HepG2 (cell line): ENCODE measurements around the gene MEX3A. TPM values are rescaled to one million over a fixed set of nuclear protein-coding genes. Genes with fewer than 3 reads are reported as not detected.
A peak's percentile ranks its signal among the peaks of the same experiment; 100 is the strongest.

Source experiments
- ATRX ChIP-seq: sonication (generic); formaldehyde crosslinking; IDR thresholded peaks from 2 replicates; pipeline ENCODE4 v1.4.0; 2020; ENCODE audit warnings: missing genetic modification reagents, borderline replicate concordance
- CHD4 ChIP-seq: fragments of 200-600 bp; sonication (generic); IDR thresholded peaks from 2 replicates; pipeline ENCODE4 v1.7.0; 2017; ENCODE audit warnings: mild to moderate bottlenecking, low read length, borderline replicate concordance
- GLI4 ChIP-seq: sonication (generic); formaldehyde crosslinking; IDR thresholded peaks from 2 replicates; pipeline ENCODE4 v1.5.1; 2020; ENCODE audit warnings: missing genetic modification reagents, mild to moderate bottlenecking, moderate library complexity, borderline replicate concordance
- HNRNPH1 ChIP-seq: fragments of 200-400 bp; formaldehyde crosslinking; optimal IDR thresholded peaks from 2 replicates; pipeline ENCODE3; 2017; ENCODE audit warnings: mild to moderate bottlenecking, low read depth, low read length
- ISL2 ChIP-seq: sonication (generic); formaldehyde crosslinking; IDR thresholded peaks from 2 replicates; pipeline ENCODE4 v1.5.0; 2020; ENCODE audit warnings: missing genetic modification reagents
- MAFK ChIP-seq, 2 experiments: IDR thresholded peaks in 1 of 2; conservative IDR thresholded peaks in 1 of 2; 2 replicates each; pipeline ENCODE4 v1.6.1; 2011; ENCODE audit warnings: improper control_type of control experiment in 2 of 2, low read length in 2 of 2
- NFYC ChIP-seq: IDR thresholded peaks from 2 replicates; pipeline ENCODE4 v1.6.1; 2016; ENCODE audit warnings: missing genetic modification reagents, missing compliant biosample characterization
- PHF21A ChIP-seq: sonication (generic); formaldehyde crosslinking; IDR thresholded peaks from 2 replicates; pipeline ENCODE4 v1.5.0; 2020; ENCODE audit warnings: mild to moderate bottlenecking, missing genetic modification reagents
- PPARG ChIP-seq: conservative IDR thresholded peaks from 2 replicates; pipeline ENCODE4 v1.6.1; 2016; ENCODE audit warnings: missing biosample characterization, missing genetic modification reagents
- RFX1 ChIP-seq: fragments of 450-650 bp; IDR thresholded peaks from 2 replicates; pipeline ENCODE4 v1.6.1; 2017
- RXRA ChIP-seq: sonication (generic); formaldehyde crosslinking; IDR thresholded peaks from 2 replicates; pipeline ENCODE4 v1.5.1; 2020; ENCODE audit warnings: missing genetic modification reagents
- SRY ChIP-seq: sonication (generic); formaldehyde crosslinking; IDR thresholded peaks from 2 replicates; pipeline ENCODE4 v1.8.0; 2022; ENCODE audit warnings: mild to moderate bottlenecking, missing genetic modification reagents
- TBL1XR1 ChIP-seq: fragments of 150-350 bp; IDR thresholded peaks from 2 replicates; pipeline ENCODE4 v1.6.1; 2014; ENCODE audit warnings: borderline replicate concordance, low read length; ENCODE audit not compliant: partially characterized antibody
- THAP11 ChIP-seq: IDR thresholded peaks from 2 replicates; pipeline ENCODE4 v1.6.1; 2016; ENCODE audit warnings: missing biosample characterization, missing genetic modification reagents
- U2AF1 ChIP-seq: fragments of 200-400 bp; formaldehyde crosslinking; optimal IDR thresholded peaks from 2 replicates; pipeline ENCODE3; 2017; ENCODE audit warnings: mild to moderate bottlenecking, low read depth, low read length
- ZFP62 ChIP-seq: sonication (generic); formaldehyde crosslinking; IDR thresholded peaks from 2 replicates; pipeline ENCODE4 v1.4.0; 2020; ENCODE audit warnings: missing genetic modification reagents
- ZNF136 ChIP-seq: sonication (generic); formaldehyde crosslinking; IDR thresholded peaks from 2 replicates; pipeline ENCODE4 v1.8.1; 2022; ENCODE audit warnings: low read depth, mild to moderate bottlenecking, moderate library complexity, missing genetic modification reagents
- ZNF607 ChIP-seq: sonication (generic); formaldehyde crosslinking; IDR thresholded peaks from 2 replicates; pipeline ENCODE4 v1.5.1; 2020; ENCODE audit warnings: missing genetic modification reagents, mild to moderate bottlenecking, borderline replicate concordance
- polyA plus RNA-seq, 8 experiments: library from polyadenylated mRNA; depleted of rRNA in 3 of 8; stranded (reverse) in 7 of 8; unstranded in 1 of 8; fragments of >200 nt; fragmentation: Illumina TruSeq in 4 of 8; extraction: Trizol in 4 of 8; gene quantifications; 2 replicates each; pipeline versions ENCODE4 v1.2.1 to v1.2.3, GENCODE V29; 2011 to 2016; ENCODE audit warnings: low read depth in 4 of 8, missing spikeins in 1 of 8, mixed read lengths in 1 of 8; ENCODE audit not compliant: insufficient read depth in 1 of 8
- total RNA-seq, 5 experiments: library from RNA; depleted of rRNA; stranded (reverse); fragments of >200 nt; fragmentation: Illumina TruSeq; extraction: Trizol; gene quantifications; 2 replicates each; pipeline ENCODE4 v1.2.3, GENCODE V29; 2016; ENCODE audit warnings: low read depth in 1 of 5
- TF ChIP-seq, protein P1 (sequence below): sonication (generic); formaldehyde crosslinking; IDR thresholded peaks from 2 replicates; pipeline ENCODE4 v1.4.0; 2020; ENCODE audit warnings: mild to moderate bottlenecking, missing genetic modification reagents
- TF ChIP-seq, protein P2 (sequence below): sonication (generic); formaldehyde crosslinking; IDR thresholded peaks from 2 replicates; pipeline ENCODE4 v1.5.1; 2020; ENCODE audit warnings: mild to moderate bottlenecking, missing genetic modification reagents, borderline replicate concordance
- TF ChIP-seq, protein P3 (sequence below): IDR thresholded peaks from 2 replicates; pipeline ENCODE4 v1.6.1; 2016; ENCODE audit warnings: control low read depth
- TF ChIP-seq, protein P4 (sequence below): sonication (generic); formaldehyde crosslinking; IDR thresholded peaks from 2 replicates; pipeline ENCODE4; 2020; ENCODE audit warnings: missing genetic modification reagents, mild to moderate bottlenecking, borderline replicate concordance
- TF ChIP-seq, protein P5 (sequence below): sonication (generic); formaldehyde crosslinking; IDR thresholded peaks from 2 replicates; pipeline ENCODE4 v1.5.1; 2020; ENCODE audit warnings: mild to moderate bottlenecking, missing genetic modification reagents, moderate library complexity

Gene MEX3A
- total and polyA plus RNA-seq, 2 of the 13 experiments (the other 11 are each of a cell fraction or from before 2014, with no cell fraction given): 7.6 to 9.1 TPM

DNA sequence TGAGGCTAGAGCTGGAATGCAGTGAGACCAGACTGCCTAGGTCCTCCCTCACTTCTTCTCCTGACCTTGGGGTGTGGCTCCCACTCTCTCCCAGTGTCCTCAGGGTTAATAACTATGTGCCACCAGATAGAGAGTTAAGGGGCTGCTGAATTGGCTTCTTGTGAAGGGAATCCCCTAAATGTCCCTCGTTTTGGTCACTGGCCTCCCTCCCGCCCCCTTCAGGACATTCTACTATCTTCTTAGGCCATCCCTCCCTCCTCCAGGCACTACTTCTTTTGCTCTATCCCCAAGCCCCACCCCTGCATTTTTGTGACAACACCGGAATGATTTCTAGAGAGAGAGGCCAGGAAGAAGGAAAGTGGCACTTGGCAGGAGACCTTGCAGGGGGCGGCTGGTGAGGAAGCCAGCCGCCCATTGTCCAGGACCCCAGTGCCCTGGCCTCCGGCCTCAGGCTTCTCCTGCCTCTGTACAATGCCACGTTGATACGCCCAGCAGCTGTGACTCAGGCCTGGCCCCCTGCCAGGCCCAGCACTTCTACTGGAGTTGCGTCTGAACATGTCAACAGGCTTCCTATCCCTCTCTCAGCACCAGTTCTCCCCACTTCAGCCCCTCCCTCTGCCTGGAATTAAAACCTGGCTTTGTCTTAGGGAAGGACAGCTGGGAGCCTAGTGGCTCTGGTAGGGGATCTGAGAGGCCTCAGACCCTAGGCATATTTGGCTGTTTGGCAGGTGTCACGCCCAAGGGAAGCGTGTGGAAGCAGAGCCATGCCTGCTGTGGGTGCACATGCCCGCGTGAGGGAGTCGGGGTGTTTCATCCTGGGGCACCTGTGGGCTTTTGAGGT, 41.3 kb upstream of the MEX3A start (continued):
- TF ChIP-seq TBL1XR1 (no peak), MAFK (conservative IDR thresholded peaks at IDR 0.05 in 1 of 2, IDR thresholded peaks at IDR 0.05 in 1 of 2; ENCODE audit: low read length in 2 of 2) (no peak), RFX1 (no peak), SRY (CRISPR knock-in tag) (no peak), THAP11 (CRISPR knock-in tag) (peak; percentile 52), ATRX (CRISPR knock-in tag) (no peak), PPARG (CRISPR knock-in tag) (no peak; the same call in 1 of the 2 replicates), NFYC (no peak; the same call in 1 of the 2 replicates), PHF21A (CRISPR knock-in tag) (peak; percentile 47), ZFP62 (no peak), RXRA (CRISPR knock-in tag) (peak; percentile 54; the same call in 1 of the 2 replicates), U2AF1 (no peak), CHD4 (no peak), ZNF607 (0 out of 2 replicates have a peak, but pooled peaks have one; percentile 42), ISL2 (CRISPR knock-in tag) (peak; percentile 54; the same call in 1 of the 2 replicates), GLI4 (CRISPR knock-in tag) (no peak), HNRNPH1 (no peak), ZNF136 (CRISPR knock-in tag) (no peak)
- TF ChIP-seq, protein P1, sequence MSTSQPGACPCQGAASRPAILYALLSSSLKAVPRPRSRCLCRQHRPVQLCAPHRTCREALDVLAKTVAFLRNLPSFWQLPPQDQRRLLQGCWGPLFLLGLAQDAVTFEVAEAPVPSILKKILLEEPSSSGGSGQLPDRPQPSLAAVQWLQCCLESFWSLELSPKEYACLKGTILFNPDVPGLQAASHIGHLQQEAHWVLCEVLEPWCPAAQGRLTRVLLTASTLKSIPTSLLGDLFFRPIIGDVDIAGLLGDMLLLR: 0 out of 2 replicates have a peak, but pooled peaks have one; percentile 37
- TF ChIP-seq, protein P2, sequence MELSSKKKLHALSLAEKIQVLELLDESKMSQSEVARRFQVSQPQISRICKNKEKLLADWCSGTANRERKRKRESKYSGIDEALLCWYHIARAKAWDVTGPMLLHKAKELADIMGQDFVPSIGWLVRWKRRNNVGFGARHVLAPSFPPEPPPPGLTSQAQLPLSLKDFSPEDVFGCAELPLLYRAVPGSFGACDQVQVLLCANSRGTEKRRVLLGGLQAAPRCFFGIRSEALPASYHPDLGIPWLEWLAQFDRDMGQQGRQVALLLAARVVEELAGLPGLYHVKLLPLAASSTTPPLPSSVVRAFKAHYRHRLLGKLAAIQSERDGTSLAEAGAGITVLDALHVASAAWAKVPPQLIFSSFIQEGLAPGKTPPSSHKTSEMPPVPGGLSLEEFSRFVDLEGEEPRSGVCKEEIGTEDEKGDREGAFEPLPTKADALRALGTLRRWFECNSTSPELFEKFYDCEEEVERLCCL (CRISPR knock-in tag): no peak
- TF ChIP-seq, protein P3, sequence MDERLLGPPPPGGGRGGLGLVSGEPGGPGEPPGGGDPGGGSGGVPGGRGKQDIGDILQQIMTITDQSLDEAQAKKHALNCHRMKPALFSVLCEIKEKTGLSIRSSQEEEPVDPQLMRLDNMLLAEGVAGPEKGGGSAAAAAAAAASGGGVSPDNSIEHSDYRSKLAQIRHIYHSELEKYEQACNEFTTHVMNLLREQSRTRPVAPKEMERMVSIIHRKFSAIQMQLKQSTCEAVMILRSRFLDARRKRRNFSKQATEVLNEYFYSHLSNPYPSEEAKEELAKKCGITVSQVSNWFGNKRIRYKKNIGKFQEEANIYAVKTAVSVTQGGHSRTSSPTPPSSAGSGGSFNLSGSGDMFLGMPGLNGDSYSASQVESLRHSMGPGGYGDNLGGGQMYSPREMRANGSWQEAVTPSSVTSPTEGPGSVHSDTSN (CRISPR knock-in tag): no peak
- TF ChIP-seq, protein P4, sequence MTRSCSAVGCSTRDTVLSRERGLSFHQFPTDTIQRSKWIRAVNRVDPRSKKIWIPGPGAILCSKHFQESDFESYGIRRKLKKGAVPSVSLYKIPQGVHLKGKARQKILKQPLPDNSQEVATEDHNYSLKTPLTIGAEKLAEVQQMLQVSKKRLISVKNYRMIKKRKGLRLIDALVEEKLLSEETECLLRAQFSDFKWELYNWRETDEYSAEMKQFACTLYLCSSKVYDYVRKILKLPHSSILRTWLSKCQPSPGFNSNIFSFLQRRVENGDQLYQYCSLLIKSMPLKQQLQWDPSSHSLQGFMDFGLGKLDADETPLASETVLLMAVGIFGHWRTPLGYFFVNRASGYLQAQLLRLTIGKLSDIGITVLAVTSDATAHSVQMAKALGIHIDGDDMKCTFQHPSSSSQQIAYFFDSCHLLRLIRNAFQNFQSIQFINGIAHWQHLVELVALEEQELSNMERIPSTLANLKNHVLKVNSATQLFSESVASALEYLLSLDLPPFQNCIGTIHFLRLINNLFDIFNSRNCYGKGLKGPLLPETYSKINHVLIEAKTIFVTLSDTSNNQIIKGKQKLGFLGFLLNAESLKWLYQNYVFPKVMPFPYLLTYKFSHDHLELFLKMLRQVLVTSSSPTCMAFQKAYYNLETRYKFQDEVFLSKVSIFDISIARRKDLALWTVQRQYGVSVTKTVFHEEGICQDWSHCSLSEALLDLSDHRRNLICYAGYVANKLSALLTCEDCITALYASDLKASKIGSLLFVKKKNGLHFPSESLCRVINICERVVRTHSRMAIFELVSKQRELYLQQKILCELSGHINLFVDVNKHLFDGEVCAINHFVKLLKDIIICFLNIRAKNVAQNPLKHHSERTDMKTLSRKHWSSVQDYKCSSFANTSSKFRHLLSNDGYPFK: peak; percentile 98
- TF ChIP-seq, protein P5, sequence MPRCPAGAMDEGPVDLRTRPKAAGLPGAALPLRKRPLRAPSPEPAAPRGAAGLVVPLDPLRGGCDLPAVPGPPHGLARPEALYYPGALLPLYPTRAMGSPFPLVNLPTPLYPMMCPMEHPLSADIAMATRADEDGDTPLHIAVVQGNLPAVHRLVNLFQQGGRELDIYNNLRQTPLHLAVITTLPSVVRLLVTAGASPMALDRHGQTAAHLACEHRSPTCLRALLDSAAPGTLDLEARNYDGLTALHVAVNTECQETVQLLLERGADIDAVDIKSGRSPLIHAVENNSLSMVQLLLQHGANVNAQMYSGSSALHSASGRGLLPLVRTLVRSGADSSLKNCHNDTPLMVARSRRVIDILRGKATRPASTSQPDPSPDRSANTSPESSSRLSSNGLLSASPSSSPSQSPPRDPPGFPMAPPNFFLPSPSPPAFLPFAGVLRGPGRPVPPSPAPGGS: no peak
